Limb (tissue), 2 donors: ENCODE measurements around the gene HOXA4.

ENCODE experiments used
- DNase-seq, 2 donors: peaks; one replicate each; pipeline ENCODE4 v3.0.0-alpha.2; 2016; ENCODE audit errors: extremely low spot score in 2 of 2

The HOXA4 gene

DNA sequence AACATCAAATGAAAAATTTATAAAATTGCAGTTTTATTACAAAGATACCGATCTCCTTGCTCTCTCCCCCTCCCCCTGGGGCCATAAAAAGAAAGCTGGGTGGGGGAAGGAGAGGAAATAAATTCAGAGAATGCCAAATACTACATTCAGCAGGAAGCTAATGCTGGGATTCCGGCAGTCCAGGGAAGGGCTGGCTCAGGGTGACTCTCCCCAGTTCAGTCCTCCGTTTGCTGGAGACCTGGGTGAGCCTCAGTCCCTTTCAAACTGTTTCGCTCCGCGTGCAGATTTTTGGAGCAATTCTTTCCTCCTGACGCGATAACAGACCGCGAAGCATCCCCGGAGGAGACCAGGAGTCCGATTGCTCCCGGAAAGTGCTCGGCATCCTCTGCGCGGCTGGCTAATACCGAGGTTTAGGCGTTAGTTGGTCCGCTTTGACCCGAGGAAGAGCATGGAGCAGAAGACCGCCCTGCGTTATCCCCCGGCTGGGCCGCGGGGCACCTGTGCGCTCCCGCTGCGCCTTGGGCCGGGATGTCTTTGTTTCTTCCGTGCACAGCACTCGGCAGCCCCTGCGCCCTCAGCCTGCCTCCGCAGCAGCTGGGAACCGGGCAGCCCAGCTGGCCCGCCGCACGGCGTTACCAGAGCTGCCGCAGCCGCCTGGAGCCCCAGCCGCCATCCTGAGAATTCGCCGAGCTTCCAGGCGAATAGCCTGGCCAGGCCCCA lies 24.2 kb downstream of the HOXA4 start:
- DNase-seq = peak in 1 of 2 donors; percentile 77

DNA sequence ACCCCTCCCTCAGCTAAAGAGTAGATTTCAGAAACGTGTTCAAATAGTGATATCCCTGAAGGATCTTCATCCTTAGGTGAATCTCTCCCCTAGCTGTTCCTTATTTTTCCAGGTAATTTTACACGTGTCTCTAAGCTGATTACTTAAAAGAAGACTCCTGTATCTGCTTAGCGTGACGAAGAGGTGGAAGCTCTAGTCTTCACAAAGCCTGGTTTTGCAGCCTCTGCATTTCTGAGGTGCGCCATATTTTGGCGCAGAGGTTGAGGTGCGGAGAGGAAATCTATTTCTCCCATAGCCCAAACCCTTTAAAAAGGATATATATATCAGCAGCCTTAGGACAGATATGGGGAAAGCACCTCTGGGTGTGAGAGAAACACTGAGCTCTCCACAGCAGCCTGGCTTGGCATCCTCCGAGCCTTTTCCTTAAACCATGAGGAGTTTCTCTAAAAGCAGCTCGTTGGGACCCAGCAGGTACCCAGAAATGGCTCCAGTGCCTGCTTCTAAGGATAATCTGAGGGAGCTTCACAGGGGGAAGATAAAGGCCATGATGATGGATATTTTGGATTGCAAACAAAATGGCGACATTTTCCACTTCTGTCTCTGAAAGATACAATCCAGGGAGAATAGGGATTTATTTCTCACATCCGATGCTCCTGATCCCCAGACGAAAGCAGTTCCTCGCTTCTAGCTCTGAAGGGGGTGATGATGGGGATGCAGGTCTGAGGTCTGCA lies 25.1 kb downstream of the HOXA4 start:
- DNase-seq = peak in 1 of 2 donors; percentile 51

DNA sequence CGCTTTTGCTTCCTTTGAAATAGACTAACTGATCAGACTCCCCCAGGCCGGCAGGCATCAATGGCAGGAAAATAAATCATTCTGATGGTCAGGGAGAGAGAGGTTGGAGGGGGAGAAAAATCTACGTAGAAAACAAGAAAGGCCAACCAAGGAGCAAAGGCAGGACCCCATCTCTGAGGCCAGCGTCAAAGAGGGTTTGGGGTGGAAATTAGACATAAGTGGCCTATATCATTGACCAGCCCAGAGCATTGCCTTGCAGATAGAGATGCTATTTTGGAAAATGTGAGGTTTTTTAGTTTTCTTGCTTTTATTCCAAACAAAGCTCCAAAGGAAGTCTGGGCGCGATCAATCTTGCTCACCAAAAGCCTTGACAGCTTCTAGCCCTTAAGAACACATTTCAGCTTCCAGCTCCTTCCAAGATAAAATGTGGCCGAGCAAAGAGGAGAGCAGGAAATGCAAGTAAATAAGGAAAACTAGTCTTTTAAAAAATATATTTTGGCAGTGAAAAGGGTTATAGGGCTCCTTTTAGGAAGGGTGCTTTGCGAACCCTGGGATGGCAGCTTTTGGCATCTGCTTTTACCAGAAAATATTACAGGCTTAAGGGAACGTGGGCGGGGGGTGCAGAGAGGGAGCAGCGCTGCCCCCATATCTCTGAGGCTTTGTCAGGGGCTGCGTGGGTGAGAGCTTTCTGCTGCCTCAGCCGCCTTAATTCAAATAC lies 26.1 kb downstream of the HOXA4 start:
- peak in 1 of 2 donors; percentile 64 for DNase-seq

DNA sequence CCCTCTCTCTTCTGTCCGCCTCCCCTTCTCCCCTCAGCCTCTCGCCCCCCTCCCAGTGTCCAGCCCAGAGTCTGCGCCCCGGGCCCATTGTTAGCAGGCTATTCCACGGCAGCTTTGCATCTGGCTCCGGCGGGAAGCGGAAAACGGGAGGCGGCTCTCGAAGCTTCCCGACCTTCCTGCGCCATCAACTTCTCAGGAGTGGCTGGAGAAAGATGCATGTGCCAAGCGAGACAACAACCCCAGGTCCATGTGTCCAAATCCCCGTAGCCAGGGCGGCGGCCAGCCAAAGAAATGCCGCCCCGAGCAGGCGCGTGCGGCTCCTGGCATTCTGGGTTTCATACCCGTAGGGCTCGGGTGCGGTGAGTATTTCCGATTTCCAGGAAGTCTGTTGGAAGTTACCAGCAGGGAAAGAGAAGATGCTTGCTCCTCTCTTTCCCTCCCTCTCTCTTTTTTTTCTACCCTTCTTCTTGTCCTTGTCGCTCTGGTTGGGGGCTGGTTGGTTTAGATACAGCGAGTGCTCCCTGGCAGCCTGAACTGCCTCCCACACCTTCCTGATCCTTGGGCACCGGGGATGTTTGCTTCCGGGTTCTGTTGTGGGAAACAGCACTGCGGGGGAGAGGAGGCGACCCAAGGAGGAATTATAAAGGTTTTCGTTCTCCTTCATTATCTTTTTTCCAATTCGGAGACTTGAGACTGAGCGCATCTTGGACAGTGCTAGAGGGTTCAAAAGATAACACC lies 26.9 kb downstream of the HOXA4 start:
- peak in 1 of 2 donors; percentile 71 for DNase-seq

DNA sequence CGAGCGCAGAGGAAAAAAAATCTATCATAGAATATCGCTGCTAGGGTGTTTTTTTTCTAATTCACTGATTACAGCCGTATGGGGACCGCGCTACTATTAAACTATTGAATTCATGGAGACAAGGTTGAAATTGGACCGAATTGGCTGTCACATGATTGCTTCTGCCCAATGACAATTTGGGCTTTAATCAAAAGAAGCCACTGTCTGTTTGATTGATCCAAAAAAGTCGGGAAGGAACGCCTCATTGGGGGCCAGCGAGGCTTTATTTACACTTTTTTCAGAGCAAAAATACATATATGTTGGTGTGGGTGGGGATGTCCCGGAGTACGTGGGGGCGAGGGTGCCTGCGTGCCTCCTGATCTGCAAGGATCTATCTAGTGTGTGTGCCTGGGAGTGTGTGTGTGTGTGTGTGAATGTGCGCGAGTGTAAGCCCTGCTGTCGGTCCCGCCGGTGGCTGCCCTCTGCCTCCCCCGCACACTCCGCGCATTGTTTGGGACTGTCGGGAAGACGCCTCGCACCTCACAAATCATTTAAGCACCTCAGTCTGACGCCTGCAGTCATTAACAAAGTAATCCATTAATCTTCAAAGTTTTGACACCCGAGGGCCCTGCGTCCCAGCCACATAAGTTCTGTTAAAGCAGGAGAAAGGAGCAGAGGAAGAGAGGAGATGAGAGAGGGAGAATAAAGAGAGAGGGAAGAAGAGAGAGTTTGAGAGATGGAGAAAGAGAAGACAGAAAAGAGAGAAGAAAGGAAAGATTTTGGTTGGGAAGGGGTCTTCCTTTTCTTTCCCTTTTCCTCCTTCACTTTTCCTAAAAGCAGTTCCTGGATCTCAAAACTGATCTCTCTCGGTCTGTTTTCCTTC lies 27.7 kb downstream of the HOXA4 start, which contains the start of gene HOXA2:
TSS of gene HOXA2 (minus strand) at position 103 of the 862 bp plus-strand sequence. CDS start 183 bp downstream, outside the sequence.
- DNase-seq = peak in 1 of 2 donors; percentile 80

DNA sequence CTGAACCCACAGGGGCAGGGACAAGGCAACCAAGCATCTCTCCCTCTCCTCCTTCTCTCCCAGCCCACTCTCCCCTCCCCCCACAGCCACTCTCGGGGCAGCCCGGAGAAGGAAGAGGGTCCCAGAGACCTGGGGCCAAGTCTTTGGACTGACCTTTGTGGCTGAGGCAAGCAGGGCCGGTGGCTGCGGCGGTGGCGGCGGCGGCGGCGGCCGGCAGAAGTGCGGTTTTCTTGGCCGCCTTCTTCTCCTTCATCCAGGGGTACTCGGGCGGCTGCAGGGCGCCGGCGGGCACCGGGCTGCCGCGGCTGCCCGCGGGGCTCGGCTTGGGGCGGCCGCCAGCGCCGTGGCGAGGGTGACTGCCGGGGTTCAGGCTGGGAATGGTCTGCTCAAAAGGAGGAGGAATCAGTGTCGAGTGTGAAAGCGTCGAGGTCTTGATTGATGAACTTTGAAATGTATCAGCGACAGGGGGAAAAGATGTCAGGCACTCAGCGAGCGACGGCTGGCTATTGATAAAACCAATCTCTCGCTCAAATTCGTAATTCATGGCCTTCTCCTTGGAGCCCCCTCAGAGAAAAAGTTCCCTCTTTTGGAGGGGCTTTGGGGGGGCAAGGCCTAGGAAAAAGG lies 28.5 kb downstream of the HOXA4 start:
- peak in 1 of 2 donors; percentile 78 for DNase-seq

DNA sequence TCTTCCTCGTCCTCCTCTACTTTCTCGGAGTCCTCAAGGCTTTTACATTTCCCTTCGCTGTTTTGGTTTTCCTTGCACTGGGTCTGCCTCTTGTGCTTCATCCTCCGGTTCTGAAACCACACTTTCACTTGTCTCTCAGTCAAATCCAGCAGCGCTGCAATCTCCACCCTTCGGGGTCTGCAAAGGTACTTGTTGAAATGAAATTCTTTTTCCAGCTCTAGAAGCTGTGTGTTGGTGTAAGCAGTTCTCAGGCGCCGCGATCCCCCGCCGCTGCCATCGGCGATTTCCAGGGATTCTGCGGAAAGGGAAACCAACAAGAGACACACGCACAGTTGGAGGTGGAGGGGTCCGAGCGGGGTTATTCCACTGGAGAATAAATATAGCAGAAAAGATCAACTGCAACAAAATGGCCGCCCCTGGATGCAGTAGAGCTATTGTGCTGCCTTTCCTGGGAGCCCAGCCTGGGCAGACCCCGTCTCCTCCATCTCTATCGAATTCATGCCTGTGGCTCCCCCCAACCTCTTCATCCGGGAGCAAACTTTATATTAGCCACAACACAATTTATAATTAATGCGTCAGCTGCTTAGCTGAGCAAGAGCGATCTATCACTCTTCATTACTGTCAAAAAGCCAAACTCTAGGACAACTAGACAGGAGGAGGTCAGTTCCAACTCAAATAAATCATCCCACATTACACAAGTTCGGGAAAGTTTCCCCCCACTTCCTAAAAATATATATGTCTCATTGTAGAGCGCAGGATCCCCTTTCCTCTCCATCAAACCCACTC lies 29.2 kb downstream of the HOXA4 start:
- DNase-seq = peak in 1 of 2 donors; percentile 76

DNA sequence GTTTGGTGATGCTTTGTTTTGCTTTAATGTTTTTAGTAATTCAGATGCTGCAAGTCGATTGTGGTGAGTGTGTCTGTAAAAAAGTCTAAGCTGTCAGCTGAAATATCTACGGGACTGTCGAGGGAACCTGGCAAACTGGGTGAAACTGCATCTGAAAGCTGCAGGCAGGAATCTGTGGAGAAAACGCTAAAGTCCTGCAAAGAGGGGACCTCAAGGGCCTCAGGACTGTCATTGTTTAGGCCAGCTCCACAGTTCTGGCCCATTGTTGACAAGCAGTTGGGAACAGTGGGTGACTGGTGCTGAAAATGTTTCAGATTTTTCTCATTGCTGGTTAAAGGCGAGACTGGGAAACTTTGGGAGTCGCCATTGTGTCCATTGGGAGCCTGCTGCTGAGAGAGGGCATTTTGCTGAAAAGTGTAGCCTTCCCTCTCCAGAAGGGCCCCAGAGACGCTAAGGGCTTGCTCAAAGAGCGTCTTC lies 29.8 kb downstream of the HOXA4 start:
- DNase-seq = no peak

DNA sequence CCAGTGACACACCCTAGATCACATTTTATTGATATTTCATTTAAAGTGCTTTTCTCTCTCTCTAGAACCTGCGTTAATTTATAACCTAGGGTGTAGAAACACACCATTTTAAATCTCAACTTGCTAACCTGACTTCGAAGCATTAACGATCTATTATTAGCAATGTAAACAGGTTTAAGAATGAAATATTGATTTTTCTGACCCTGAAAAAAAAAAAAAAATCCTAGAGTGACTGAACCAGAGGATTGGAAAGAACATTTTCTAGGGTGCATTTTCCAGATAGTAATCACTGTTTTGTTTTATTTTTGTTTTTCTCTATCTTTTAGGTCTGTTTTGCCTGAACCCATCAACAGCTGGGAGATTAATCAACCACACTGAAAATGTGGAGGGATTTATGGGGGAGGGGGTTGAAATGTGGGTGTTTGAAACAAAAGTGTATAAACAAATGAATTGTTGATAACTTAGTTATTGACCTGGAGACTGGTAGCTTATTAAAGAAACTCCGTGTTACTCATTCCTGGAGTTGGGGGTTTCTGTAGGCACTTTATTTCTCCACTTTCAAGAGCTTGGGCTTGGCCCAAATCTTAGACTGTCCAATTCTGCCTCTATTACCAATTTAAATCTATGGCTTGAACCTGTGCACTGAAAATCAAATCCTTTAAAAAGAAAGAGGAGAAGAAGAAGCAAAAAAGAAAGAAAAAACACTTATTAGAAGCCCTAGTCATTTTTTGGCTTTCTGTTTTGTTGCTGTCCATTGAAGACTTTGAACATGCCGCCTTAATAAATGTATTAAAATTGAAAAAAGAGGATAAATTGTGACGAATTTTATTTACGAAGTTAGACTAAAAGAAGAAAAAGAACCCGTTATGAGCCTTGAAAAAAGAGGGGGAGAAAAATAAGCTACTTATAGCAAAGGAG lies 30.8 kb downstream of the HOXA4 start:
- no peak for DNase-seq

DNA sequence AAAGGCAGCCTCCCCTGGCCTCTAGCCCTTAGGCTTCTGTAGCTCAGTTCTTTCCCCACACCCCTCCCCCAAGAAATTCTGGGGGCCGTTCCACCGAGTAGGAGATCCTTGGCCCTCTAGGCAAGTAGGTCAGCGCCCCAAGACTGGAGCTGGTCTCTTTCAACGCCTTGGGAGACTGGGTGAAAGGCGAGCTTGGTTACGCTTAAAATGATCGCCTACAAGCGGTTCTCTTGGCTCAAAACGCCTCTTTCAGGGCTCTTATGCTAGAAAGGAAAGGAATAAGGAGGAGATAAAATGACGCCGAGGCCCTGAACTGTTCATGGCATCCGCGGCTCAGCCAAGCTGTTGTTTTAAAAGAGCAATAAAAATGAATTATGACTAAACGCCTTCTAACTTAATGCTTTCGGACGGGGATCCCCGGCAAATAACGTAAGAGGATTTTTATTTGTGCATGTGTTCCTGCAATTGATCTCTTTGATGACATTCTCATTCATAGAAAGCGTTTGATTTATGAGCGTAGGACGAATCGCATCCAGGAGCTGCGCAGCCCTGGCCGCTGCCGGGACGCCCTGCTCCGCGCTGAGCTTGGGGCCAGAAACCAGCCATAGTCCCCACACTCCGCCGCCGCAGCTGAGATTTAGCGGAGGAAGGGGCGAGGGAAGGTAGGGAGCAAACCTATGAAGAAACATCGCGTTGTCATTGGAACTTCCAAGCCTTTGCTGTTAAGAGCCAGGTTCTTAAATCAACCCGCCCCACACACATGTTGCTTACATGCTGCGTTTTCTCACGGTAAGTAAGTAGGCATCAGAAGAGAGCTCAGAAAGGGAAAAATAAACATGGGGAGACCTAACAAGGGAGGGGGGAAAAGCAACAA lies 31.7 kb downstream of the HOXA4 start:
- DNase-seq = peak in 1 of 2 donors; percentile 74

DNA sequence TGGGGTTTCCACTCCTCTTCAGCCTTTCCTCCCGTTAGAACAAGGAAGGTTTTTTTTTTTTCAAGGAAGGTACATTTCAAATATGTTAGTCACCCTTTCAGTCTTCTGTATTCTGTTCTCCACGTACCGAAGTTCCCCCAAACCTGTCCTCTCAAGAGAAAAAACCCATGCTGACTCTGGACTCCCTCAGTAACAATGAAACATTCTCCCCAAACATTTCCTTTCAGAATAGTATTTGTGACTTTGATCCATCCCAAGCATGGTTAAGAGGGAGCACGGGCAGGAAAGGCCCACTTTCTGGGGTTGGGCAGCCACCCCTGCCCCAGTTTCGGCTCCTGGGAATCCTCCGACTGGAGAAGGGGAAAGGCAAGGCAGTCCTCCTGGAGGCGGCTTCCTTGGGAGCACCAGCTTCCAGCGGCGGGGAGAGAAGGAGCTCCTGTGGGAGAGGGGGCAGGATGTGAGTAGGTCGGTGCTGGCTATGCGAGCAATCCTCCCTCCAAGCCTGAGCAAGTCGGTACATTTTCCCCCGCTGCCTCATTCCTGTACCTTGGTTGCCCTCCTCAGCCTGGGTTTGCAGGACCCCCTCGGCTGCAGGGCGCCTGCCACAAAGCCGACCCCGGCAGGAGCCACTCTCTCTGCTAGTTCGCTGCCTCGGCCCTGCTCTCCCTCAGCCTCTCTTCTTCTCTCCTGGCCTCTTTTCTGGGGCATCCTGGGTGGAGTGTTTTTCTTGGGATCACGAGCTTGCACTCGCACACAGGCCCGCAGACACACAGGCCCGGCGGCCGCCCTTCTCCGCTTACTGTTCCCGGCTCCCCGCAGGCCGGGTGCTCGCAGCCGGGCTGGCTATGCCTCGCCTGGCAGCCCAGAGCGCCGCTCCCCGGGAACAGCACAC lies 32.6 kb downstream of the HOXA4 start:
- peak in 1 of 2 donors; percentile 78 for DNase-seq

DNA sequence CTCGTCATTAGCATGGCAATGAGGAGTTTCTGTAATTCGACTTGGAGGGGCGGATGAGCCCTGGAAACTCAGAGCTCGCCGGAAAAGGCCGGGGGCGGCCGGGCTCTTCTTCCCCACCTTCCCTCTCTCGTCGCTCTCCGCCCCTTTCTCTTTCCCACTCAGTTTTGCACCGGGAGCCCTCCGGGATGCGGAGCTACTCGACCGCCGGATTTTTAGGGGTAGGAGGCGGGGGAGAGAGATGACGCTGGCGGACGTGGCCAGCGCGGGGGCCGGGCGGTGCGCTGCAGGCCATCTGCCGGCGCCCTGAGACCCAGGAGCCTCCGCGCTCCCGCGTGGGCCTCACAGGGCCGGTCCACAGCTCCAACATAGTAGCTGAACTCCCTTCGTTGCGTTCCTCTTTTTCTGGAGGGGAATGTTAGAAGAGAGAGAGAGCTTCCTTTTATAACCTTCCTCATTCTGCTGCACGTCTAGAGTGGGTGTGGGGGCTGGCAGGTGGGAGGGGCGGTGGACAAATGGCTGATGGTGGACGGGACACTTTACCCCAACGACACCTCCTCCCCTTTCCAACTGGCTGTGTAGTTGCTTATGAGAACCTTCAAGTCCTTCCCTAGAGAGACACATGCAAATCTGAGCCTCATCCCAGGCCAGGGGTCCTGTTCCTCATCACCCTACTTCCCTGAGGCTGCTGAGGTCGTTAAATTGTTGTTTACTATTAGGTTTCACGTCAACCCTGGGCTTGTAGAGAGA lies 33.6 kb downstream of the HOXA4 start:
- DNase-seq = peak in 1 of 2 donors; percentile 66

DNA sequence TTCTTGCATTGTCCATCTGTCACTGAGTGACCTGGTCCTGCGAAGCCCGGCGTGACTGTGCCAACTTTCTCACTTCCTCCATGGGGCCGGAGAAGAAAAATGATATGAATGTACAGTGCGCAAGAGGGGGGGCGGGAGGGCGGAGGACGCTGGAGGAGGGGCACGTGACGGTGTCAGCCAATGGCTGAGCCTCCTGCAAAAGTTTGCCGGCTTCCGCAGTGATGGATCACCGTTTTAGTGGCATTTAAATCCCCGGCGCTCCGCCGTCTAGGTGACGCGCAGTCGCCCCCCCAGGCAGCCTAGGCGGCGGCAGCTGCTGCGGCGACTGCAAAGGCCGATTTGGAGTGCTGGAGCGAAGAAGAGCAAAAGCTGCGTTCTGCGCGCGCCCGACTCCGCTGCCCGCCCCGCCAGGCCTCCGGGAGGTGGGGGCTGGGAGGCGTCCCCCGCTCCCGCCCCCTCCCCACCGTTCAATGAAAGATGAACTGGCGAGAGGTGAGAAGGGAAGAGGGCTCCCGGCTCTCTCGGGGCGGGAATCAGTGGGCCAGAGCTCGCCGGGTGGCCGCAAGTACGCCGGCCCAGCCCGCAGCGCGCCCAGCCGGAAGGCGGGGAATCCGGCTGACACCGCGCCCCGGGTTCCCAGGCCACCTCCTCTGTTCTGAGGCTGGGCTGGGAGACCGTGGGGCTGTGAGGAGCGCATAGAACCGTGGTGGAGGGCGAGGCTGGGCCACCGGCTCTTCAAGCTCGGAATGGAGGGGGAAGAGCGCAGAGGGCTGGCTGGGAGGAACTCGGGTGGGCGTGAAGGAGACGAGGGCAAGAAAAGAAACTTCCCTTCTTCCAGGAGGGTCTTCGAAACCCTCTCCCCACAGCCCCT lies 34.4 kb downstream of the HOXA4 start, which contains the start of gene HOXA1:
TSS of gene HOXA1 (minus strand) at position 104 of the 871 bp plus-strand sequence. CDS start at position 16, 88 bp downstream.
- DNase-seq = peak; percentile 84 to 91
